Keratinocyte (primary cell): ENCODE results near the gene STX8. TPM values are rescaled to one million over a fixed set of nuclear protein-coding genes. Genes with fewer than 3 reads are reported as not detected.

Source experiments
- DNase-seq: peaks from one replicate; pipeline ENCODE4 v3.0.0-alpha.2; 2011; ENCODE audit warnings: low read depth, missing footprints, low spot score
- FAIRE-seq: peaks from 2 replicates; lab custom pipeline; 2011; peaks lifted over from hg19 to GRCh38; lab: Jason Lieb, UNC
- H2AFZ ChIP-seq: 2 replicates; pipeline ENCODE4 v1.6.0; 2012; ENCODE audit warnings: low read length, control low read depth, inconsistent platforms; ENCODE audit not compliant: control insufficient read depth
- H3K27ac ChIP-seq: 2 replicates; pipeline ENCODE4 v1.5.1; 2011; ENCODE audit warnings: low read length; ENCODE audit not compliant: control insufficient read depth, insufficient read depth
- H3K27me3 ChIP-seq: 3 replicates; pipeline ENCODE4 v1.6.0; 2011; ENCODE audit warnings: low read length; ENCODE audit not compliant: control insufficient read depth, insufficient read depth; ENCODE audit errors: extremely low read depth
- H3K36me3 ChIP-seq, 2 experiments: 2 replicates in 1 of 2; 3 replicates in 1 of 2; pipeline ENCODE4 v1.5.1; 2011; ENCODE audit warnings: low read length in 2 of 2, mild to moderate bottlenecking in 1 of 2; ENCODE audit not compliant: control insufficient read depth in 2 of 2, insufficient read depth in 2 of 2; ENCODE audit errors: extremely low read depth in 1 of 2
- H3K4me1 ChIP-seq: 3 replicates; pipeline ENCODE4 v1.5.1; 2011; ENCODE audit warnings: low read length; ENCODE audit not compliant: control insufficient read depth, insufficient read depth; ENCODE audit errors: extremely low read depth
- H3K4me2 ChIP-seq: 3 replicates; pipeline ENCODE4 v1.6.0; 2011; ENCODE audit warnings: low read depth, low read length; ENCODE audit not compliant: control insufficient read depth, insufficient read depth; ENCODE audit errors: extremely low read depth
- H3K4me3 ChIP-seq, 3 experiments: fragments of 200-600 bp in 1 of 3; sonication (generic) in 1 of 3; 2 replicates in 2 of 3; 3 replicates in 1 of 3; pipeline ENCODE4 v1.5.1; 2011 to 2016; ENCODE audit warnings: low read length in 3 of 3, mild to moderate bottlenecking in 3 of 3, control low read depth in 2 of 3, inconsistent platforms in 1 of 3, low read depth in 1 of 3, mixed read lengths in 1 of 3, mixed run types in 1 of 3, moderate library complexity in 1 of 3; ENCODE audit not compliant: control insufficient read depth in 2 of 3, insufficient read depth in 2 of 3; ENCODE audit errors: extremely low read depth in 1 of 3
- H3K79me2 ChIP-seq: 2 replicates; pipeline ENCODE4 v1.6.0; 2012; ENCODE audit warnings: low read length; ENCODE audit not compliant: control insufficient read depth, insufficient read depth
- H3K9ac ChIP-seq: 3 replicates; pipeline ENCODE4 v1.6.0; 2011; ENCODE audit warnings: low read length; ENCODE audit not compliant: control insufficient read depth, insufficient read depth; ENCODE audit errors: extremely low read depth
- H3K9me1 ChIP-seq: 3 replicates; pipeline ENCODE4 v1.6.0; 2011; ENCODE audit warnings: low read length; ENCODE audit not compliant: control insufficient read depth, insufficient read depth; ENCODE audit errors: extremely low read depth
- H3K9me3 ChIP-seq: 2 replicates; pipeline ENCODE4 v1.5.1; 2012; ENCODE audit warnings: low read depth, low read length; ENCODE audit not compliant: control insufficient read depth
- H4K20me1 ChIP-seq: 3 replicates; pipeline ENCODE4 v1.6.0; 2011; ENCODE audit warnings: low read length; ENCODE audit not compliant: control insufficient read depth, insufficient read depth; ENCODE audit errors: extremely low read depth
- CTCF ChIP-seq, 3 experiments: IDR thresholded peaks in 1 of 3; conservative IDR thresholded peaks in 1 of 3; optimal IDR thresholded peaks in 1 of 3; 2 replicates in 2 of 3; 3 replicates in 1 of 3; pipeline versions ENCODE3 to v1.5.1; 2011; ENCODE audit warnings: low read length in 3 of 3, mild to moderate bottlenecking in 3 of 3, moderate library complexity in 2 of 3, control low read depth in 1 of 3, inconsistent platforms in 1 of 3; ENCODE audit not compliant: insufficient read depth in 2 of 3; ENCODE audit errors: extremely low read depth in 1 of 3
- EZH2 ChIP-seq: IDR thresholded peaks from one replicate; pipeline ENCODE4 v1.6.1; 2012; ENCODE audit warnings: inconsistent platforms, mild to moderate bottlenecking, low read length, moderate library complexity
- dilution Hi-C: fragments of 300-500 bp; cut with MboI; formaldehyde crosslinking; loops from one replicate; pipeline ENCODE4 v1.7.0; 2020; ENCODE audit warnings: low sequenced_read_pairs; ENCODE audit not compliant: extremely low pct_ligation_motif_present
- polyA plus RNA-seq, 5 experiments: library from polyadenylated mRNA; depleted of rRNA in 3 of 5; stranded (reverse) in 3 of 5; stranded (forward) in 1 of 5; unstranded in 1 of 5; fragments of >200 nt; gene quantifications; 1 replicate in 1 of 5; 2 replicates in 3 of 5; 3 replicates in 1 of 5; pipeline versions ENCODE4 v1.2.1 to v1.2.3, GENCODE V29; 2011 to 2012; ENCODE audit warnings: missing spikeins in 2 of 5, low read depth in 1 of 5, low replicate concordance in 1 of 5

The STX8 gene
- polyA plus RNA-seq, 1 donor (not counting 4 experiments of a cell fraction or from before 2014, with no cell fraction given) = 90.3 TPM

GRCh38 chr17:9553181-9553580 lies 22.4 kb downstream of the STX8 start:
- no peaks in the 10 kb centered on the region for H3K9me1 ChIP-seq
- no peak overlapping the region for H3K9ac ChIP-seq
- H3K79me2 ChIP-seq = no peaks in the 10 kb centered on the region
- DNase-seq (no peak), FAIRE-seq (no peak)
- H3K4me3 ChIP-seq = no peak overlapping the region
- no peaks in the 10 kb centered on the region for H3K9me3 ChIP-seq
- dilution Hi-C loops = no loop called here
- H3K4me2 ChIP-seq = no peak overlapping the region
- H2AFZ ChIP-seq = no peak overlapping the region
- TF ChIP-seq EZH2 (no peak), CTCF (optimal IDR thresholded peaks at IDR 0.05 in 1 of 3, IDR thresholded peaks at IDR 0.05 in 1 of 3, conservative IDR thresholded peaks at IDR 0.05 in 1 of 3; ENCODE audit: extremely low read depth in 1 of 3, insufficient read depth in 2 of 3, low read length in 3 of 3) (no peak)
- H3K4me1 ChIP-seq = no peaks in the 10 kb centered on the region
- no peaks in the 10 kb centered on the region for H3K27me3 ChIP-seq
- no peak overlapping the region for H3K27ac ChIP-seq
- no peaks in the 10 kb centered on the region for H4K20me1 ChIP-seq
- peaks cover 1 to 5% of the 10 kb centered on the region in 2 experiments for H3K36me3 ChIP-seq

GRCh38 chr17:9549215-9549614 lies 26.4 kb downstream of the STX8 start:
- Histone ChIP-seq H3K36me3 (no peaks in the 10 kb centered on the region), H2AFZ (no peak overlapping the region), H3K4me1 (no peaks in the 10 kb centered on the region), H4K20me1 (no peaks in the 10 kb centered on the region), H3K4me2 (no peak overlapping the region), H3K79me2 (no peaks in the 10 kb centered on the region), H3K27me3 (no peaks in the 10 kb centered on the region), H3K4me3 (no peak overlapping the region), H3K9me1 (no peaks in the 10 kb centered on the region), H3K27ac (no peak overlapping the region), H3K9me3 (no peaks in the 10 kb centered on the region), H3K9ac (no peak overlapping the region)
- DNase-seq (no peak), FAIRE-seq (no peak)
- TF ChIP-seq CTCF (optimal IDR thresholded peaks at IDR 0.05 in 1 of 3, IDR thresholded peaks at IDR 0.05 in 1 of 3, conservative IDR thresholded peaks at IDR 0.05 in 1 of 3; ENCODE audit: extremely low read depth in 1 of 3, insufficient read depth in 2 of 3, low read length in 3 of 3) (no peak), EZH2 (no peak)
- dilution Hi-C loops = no loop called here
